ENCODE data around the gene MTAP. TPM values are rescaled to one million over a fixed set of nuclear protein-coding genes. Genes with fewer than 3 reads are reported as not detected.

The MTAP gene
- total and polyA plus RNA-seq, 10 donors, result 11.9 to 56.3 (median 42.1) TPM

- WGBS, 5 donors, result 89 to 97% (median 94%) methylated on average over 3 of the region's 3 CpGs
- Histone ChIP-seq H3K27ac (no peak overlapping the region), H3K4me1 (no peaks in the 10 kb centered on the region), H3K36me3 (peaks cover 0 to 23% (median 0%) of the 10 kb centered on the region in 6 donors), H3K9me3 (peaks cover 7 to 99% (median 78%) of the 10 kb centered on the region in 8 donors), H3K27me3 (replicated peaks in 1 of 7) (no peaks in the 10 kb centered on the region), H3K4me3 (no peak overlapping the region)
- TF ChIP-seq POLR2AphosphoS5 (IDR thresholded peaks at IDR 0.05) (no peak), POLR2A (IDR thresholded peaks at IDR 0.05) (no peak)
- DNase-seq, result no peak
- intact Hi-C loops (cut with DNase I; ENCODE audit: low total_unique reads), result no loop called here
These were observed 102.3 kb downstream of the MTAP start for GRCh38 chr9:21904776-21905175.

DNA sequence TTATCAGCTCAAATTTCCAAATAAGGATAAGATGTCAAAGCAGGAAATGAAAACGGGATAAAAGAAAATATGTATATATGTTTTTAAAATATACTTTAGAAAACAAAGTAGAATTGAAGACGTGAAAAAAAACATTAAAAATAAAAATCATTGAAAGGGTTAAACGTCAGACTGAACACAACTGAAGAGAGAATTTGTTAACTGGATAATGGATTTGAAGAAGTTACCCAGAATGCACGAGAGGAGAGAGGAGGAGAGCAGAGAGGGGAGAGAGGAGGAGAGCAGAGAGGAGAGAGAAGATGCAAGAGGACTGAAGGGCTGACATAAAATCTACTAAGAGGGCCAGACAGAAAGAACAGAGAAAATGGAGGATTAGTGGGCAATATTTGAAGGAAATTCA is 103.8 kb downstream of the MTAP start:
- TF ChIP-seq POLR2A (IDR thresholded peaks at IDR 0.05) (no peak), CTCF (IDR thresholded peaks at IDR 0.05 in 8 of 11, conservative IDR thresholded peaks at IDR 0.05 in 3 of 11) (no peak), POLR2AphosphoS5 (IDR thresholded peaks at IDR 0.05) (no peak)
- 91 to 96% (median 94%) methylated on average over 4 of the region's 4 CpGs for WGBS, 5 donors
- no peak overlapping the region for H3K27ac ChIP-seq
- H3K4me1 ChIP-seq, result no peaks in the 10 kb centered on the region
- H3K4me3 ChIP-seq, result no peak overlapping the region
- DNase-seq, result no peak
- H3K9me3 ChIP-seq, result peaks cover 7 to 95% (median 76%) of the 10 kb centered on the region in 8 donors
- intact Hi-C loops (cut with DNase I; ENCODE audit: low total_unique reads), result no loop called here
- H3K27me3 ChIP-seq (replicated peaks in 1 of 7), result no peaks in the 10 kb centered on the region
- H3K36me3 ChIP-seq, result peaks cover 0 to 26% (median 0%) of the 10 kb centered on the region in 6 donors

- peaks cover 7 to 93% (median 80%) of the 10 kb centered on the region in 8 donors for H3K9me3 ChIP-seq
- intact Hi-C loops (cut with DNase I; ENCODE audit: low total_unique reads), result no loop called here
- H3K27me3 ChIP-seq (replicated peaks in 1 of 7), result no peaks in the 10 kb centered on the region
- no peak for DNase-seq
- no peak overlapping the region for H3K4me3 ChIP-seq
- no peaks in the 10 kb centered on the region for H3K4me1 ChIP-seq
- TF ChIP-seq POLR2AphosphoS5 (IDR thresholded peaks at IDR 0.05), result no peak
- peaks cover 0 to 26% (median 0%) of the 10 kb centered on the region in 6 donors for H3K36me3 ChIP-seq
- H3K27ac ChIP-seq, result no peak overlapping the region
- 94 to 99% (median 97%) methylated on average over 3 of the region's 3 CpGs for WGBS, 5 donors
These were observed 104.4 kb downstream of the MTAP start for GRCh38 chr9:21906881-21907280.

GRCh38 chr9:21919377-21920362 is 117.2 kb downstream of the MTAP start:
- H3K9me3 ChIP-seq, result peaks cover 0 to 39% (median 20%) of the 10 kb centered on the region in 8 donors
- TF ChIP-seq CTCF (IDR thresholded peaks at IDR 0.05 in 8 of 11, conservative IDR thresholded peaks at IDR 0.05 in 3 of 11) (no peak), POLR2A (IDR thresholded peaks at IDR 0.05) (no peak), POLR2AphosphoS5 (IDR thresholded peaks at IDR 0.05) (no peak)
- H3K27me3 ChIP-seq (replicated peaks in 1 of 7), result no peaks in the 10 kb centered on the region
- whole genome bisulfite sequencing, 5 donors, result 4 to 8% (median 5%) methylated on average over 4 of the region's 4 CpGs
- H3K4me1 ChIP-seq, result peaks cover 0 to 13% (median 7%) of the 10 kb centered on the region in 6 donors
- no peak for DNase-seq
- no peak overlapping the region for H3K4me3 ChIP-seq
- intact Hi-C loops (cut with DNase I; ENCODE audit: low total_unique reads), result no loop called here
- peak overlapping the region in 3 of 8 donors; percentile 39 to 52 (median 44) for H3K27ac ChIP-seq
- no peaks in the 10 kb centered on the region for H3K36me3 ChIP-seq

GRCh38 chr9:21923694-21924093 is 121.3 kb downstream of the MTAP start:
- DNase-seq, result no peak
- H3K27ac ChIP-seq, result no peak overlapping the region
- TF ChIP-seq CTCF (IDR thresholded peaks at IDR 0.05 in 8 of 11, conservative IDR thresholded peaks at IDR 0.05 in 3 of 11) (no peak), POLR2A (IDR thresholded peaks at IDR 0.05) (no peak), POLR2AphosphoS5 (IDR thresholded peaks at IDR 0.05) (no peak)
- intact Hi-C loops (cut with DNase I; ENCODE audit: low total_unique reads), result no loop called here
- H3K4me1 ChIP-seq, result peaks cover 0 to 13% (median 7%) of the 10 kb centered on the region in 6 donors
- 81 to 96% (median 95%) methylated on average over 1 of the region's 1 CpG for WGBS, 5 donors
- peaks cover 0 to 3% (median 0%) of the 10 kb centered on the region in 8 donors for H3K9me3 ChIP-seq
- H3K36me3 ChIP-seq, result no peaks in the 10 kb centered on the region
- no peak overlapping the region for H3K4me3 ChIP-seq
- H3K27me3 ChIP-seq (replicated peaks in 1 of 7), result no peaks in the 10 kb centered on the region
